Measurements from ENCODE around the gene CBX5.
"Not testable (repeated sequence)": the region's sequence is repeated elsewhere in the genome, so short reads cannot be mapped to it uniquely, and the experiment has no call there.

CBX5 gene

GRCh38 chr12:54279632-54280467, at the start of gene CBX5:
TSS of gene CBX5 (minus strand) at chr12:54280122. CDS start at chr12:54257650, 22,472 bp downstream.
- DNase-seq, result peak; percentile 99

- DNase-seq, result no peak
These were observed 48.8 kb upstream of the CBX5 start for GRCh38 chr12:54328595-54329337.

GRCh38 chr12:54325442-54326109, 45.7 kb upstream of the CBX5 start:
- not testable (repeated sequence) for DNase-seq

- DNase-seq, result peak; percentile 88
These were observed 44.9 kb upstream of the CBX5 start, which contains the start of gene COPZ1 for GRCh38 chr12:54324617-54325441. TSS of gene COPZ1 (plus strand) at chr12:54325131. CDS start at chr12:54325164, 33 bp downstream.

GRCh38 chr12:54321363-54321762, 41.4 kb upstream of the CBX5 start:
- no peak for DNase-seq

- DNase-seq, result not testable (repeated sequence)
These were observed 32.4 kb upstream of the CBX5 start for GRCh38 chr12:54312309-54312708.

- no peak for DNase-seq
These were observed 31.1 kb upstream of the CBX5 start for GRCh38 chr12:54311051-54311450.

- DNase-seq, result no peak
These were observed 27.2 kb upstream of the CBX5 start for GRCh38 chr12:54306925-54307741.

- DNase-seq, result no peak
These were observed 24.4 kb upstream of the CBX5 start for GRCh38 chr12:54304187-54304810.

- DNase-seq, result no peak
These were observed 23.7 kb upstream of the CBX5 start for GRCh38 chr12:54303640-54304039.

- DNase-seq, result no peak
These were observed 21.6 kb upstream of the CBX5 start for GRCh38 chr12:54301428-54302048.

- peak; percentile 46 for DNase-seq
These were observed 21.0 kb upstream of the CBX5 start, which contains the start of gene NFE2 for GRCh38 chr12:54300732-54301427. TSS of gene NFE2 (minus strand) at chr12:54301015. CDS start at chr12:54295248, 5,767 bp downstream.

GRCh38 chr12:54300225-54300731, 20.4 kb upstream of the CBX5 start:
- DNase-seq, result no peak

GRCh38 chr12:54299515-54300224, 19.7 kb upstream of the CBX5 start:
- DNase-seq, result no peak

- DNase-seq, result no peak
These were observed 19.0 kb upstream of the CBX5 start for GRCh38 chr12:54298904-54299303.

GRCh38 chr12:54296393-54297099, 16.6 kb upstream of the CBX5 start:
- no peak for DNase-seq

GRCh38 chr12:54294953-54295566, 15.1 kb upstream of the CBX5 start:
- DNase-seq, result no peak
